ENCODE measurements around the gene OPHN1. TPM values are rescaled to one million over a fixed set of nuclear protein-coding genes. Genes with fewer than 3 reads are reported as not detected.
A peak's percentile ranks its signal among the peaks of the same experiment; 100 is the strongest.

OPHN1 gene
- total and polyA plus RNA-seq, 2 donors (not counting 1 experiment from before 2014, with no cell fraction given) = 2.9 to 8.3 TPM

- H3K4me1 ChIP-seq (ENCODE audit: control insufficient read depth, extremely low read depth, insufficient read depth, low read length) = no peaks in the 10 kb centered on the region
- H3K9ac ChIP-seq (ENCODE audit: insufficient read depth, low read length) = no peak overlapping the region
- H3K36me3 ChIP-seq (ENCODE audit: control insufficient read depth, insufficient read depth, low read length) = no peaks in the 10 kb centered on the region
- H3K79me2 ChIP-seq (ENCODE audit: control insufficient read depth, insufficient read depth, low read length) = no peaks in the 10 kb centered on the region
- TF ChIP-seq EZH2 (IDR thresholded peaks at IDR 0.05; ENCODE audit: low read length, missing control alignments) = no peak
- no peak for TF ChIP-seq CTCF (conservative IDR thresholded peaks at IDR 0.05 in 1 of 2, IDR thresholded peaks at IDR 0.05 in 1 of 2; ENCODE audit: low read depth in 1 of 2, low read length in 2 of 2)
- no peak overlapping the region for H3K4me2 ChIP-seq (ENCODE audit: extremely low read depth, insufficient read depth, low read length)
- H4K20me1 ChIP-seq (ENCODE audit: control insufficient read depth, extremely low read depth, insufficient read depth, low read length) = no peaks in the 10 kb centered on the region
- H3K4me3 ChIP-seq (replicated peaks in 1 of 4; ENCODE audit: control extremely low read depth in 1 of 4, insufficient read depth in 1 of 4, low read depth in 3 of 4, low read length in 4 of 4) = no peak overlapping the region
- H3K9me3 ChIP-seq (ENCODE audit: control insufficient read depth, insufficient read depth, low read depth, low read length) = no peaks in the 10 kb centered on the region
- H3K27ac ChIP-seq (ENCODE audit: insufficient read depth, low read length) = no peak overlapping the region
- H3K27me3 ChIP-seq (ENCODE audit: control insufficient read depth, insufficient read depth, low read length) = no peaks in the 10 kb centered on the region
- DNase-seq (ENCODE audit: low read depth in 2 of 2) = no peak
- no peak overlapping the region for H2AFZ ChIP-seq (ENCODE audit: low read length)
Measured at GRCh38 chrX:68098431-68098830, 334.9 kb downstream of the OPHN1 start.

GRCh38 chrX:68090266-68090665 lies 343.0 kb downstream of the OPHN1 start:
- H3K9ac ChIP-seq (ENCODE audit: insufficient read depth, low read length) = no peak overlapping the region
- no peak overlapping the region for H3K27ac ChIP-seq (ENCODE audit: insufficient read depth, low read length)

GRCh38 chrX:68087526-68087925 lies 345.8 kb downstream of the OPHN1 start:
- Histone ChIP-seq H3K36me3 (ENCODE audit: control insufficient read depth, insufficient read depth, low read length) (no peaks in the 10 kb centered on the region), H4K20me1 (ENCODE audit: control insufficient read depth, extremely low read depth, insufficient read depth, low read length) (no peaks in the 10 kb centered on the region), H3K27me3 (ENCODE audit: control insufficient read depth, insufficient read depth, low read length) (no peaks in the 10 kb centered on the region), H3K4me1 (ENCODE audit: control insufficient read depth, extremely low read depth, insufficient read depth, low read length) (peaks cover 2% of the 10 kb centered on the region), H3K9ac (ENCODE audit: insufficient read depth, low read length) (no peak overlapping the region), H2AFZ (ENCODE audit: low read length) (no peak overlapping the region), H3K27ac (ENCODE audit: insufficient read depth, low read length) (no peak overlapping the region), H3K4me3 (replicated peaks in 1 of 4; ENCODE audit: control extremely low read depth in 1 of 4, insufficient read depth in 1 of 4, low read depth in 3 of 4, low read length in 4 of 4) (no peak overlapping the region), H3K4me2 (ENCODE audit: extremely low read depth, insufficient read depth, low read length) (no peak overlapping the region), H3K79me2 (ENCODE audit: control insufficient read depth, insufficient read depth, low read length) (no peaks in the 10 kb centered on the region), H3K9me3 (ENCODE audit: control insufficient read depth, insufficient read depth, low read depth, low read length) (no peaks in the 10 kb centered on the region)
- peak in 1 of 2 donors; percentile 2 for DNase-seq (ENCODE audit: low read depth in 2 of 2)
- TF ChIP-seq CTCF (conservative IDR thresholded peaks at IDR 0.05 in 1 of 2, IDR thresholded peaks at IDR 0.05 in 1 of 2; ENCODE audit: low read depth in 1 of 2, low read length in 2 of 2) (no peak), EZH2 (IDR thresholded peaks at IDR 0.05; ENCODE audit: low read length, missing control alignments) (no peak)

More at GRCh38 chrX:68090266-68090665, 343.0 kb downstream of the OPHN1 start:
- Histone ChIP-seq H3K27me3 (ENCODE audit: control insufficient read depth, insufficient read depth, low read length) (no peaks in the 10 kb centered on the region), H3K4me3 (replicated peaks in 1 of 4; ENCODE audit: control extremely low read depth in 1 of 4, insufficient read depth in 1 of 4, low read depth in 3 of 4, low read length in 4 of 4) (no peak overlapping the region), H3K79me2 (ENCODE audit: control insufficient read depth, insufficient read depth, low read length) (no peaks in the 10 kb centered on the region), H4K20me1 (ENCODE audit: control insufficient read depth, extremely low read depth, insufficient read depth, low read length) (no peaks in the 10 kb centered on the region), H3K4me2 (ENCODE audit: extremely low read depth, insufficient read depth, low read length) (no peak overlapping the region), H2AFZ (ENCODE audit: low read length) (no peak overlapping the region), H3K9me3 (ENCODE audit: control insufficient read depth, insufficient read depth, low read depth, low read length) (no peaks in the 10 kb centered on the region), H3K36me3 (ENCODE audit: control insufficient read depth, insufficient read depth, low read length) (no peaks in the 10 kb centered on the region), H3K4me1 (ENCODE audit: control insufficient read depth, extremely low read depth, insufficient read depth, low read length) (no peaks in the 10 kb centered on the region)
- TF ChIP-seq EZH2 (IDR thresholded peaks at IDR 0.05; ENCODE audit: low read length, missing control alignments) (no peak), CTCF (conservative IDR thresholded peaks at IDR 0.05 in 1 of 2, IDR thresholded peaks at IDR 0.05 in 1 of 2; ENCODE audit: low read depth in 1 of 2, low read length in 2 of 2) (no peak)
- no peak for DNase-seq (ENCODE audit: low read depth in 2 of 2)

Measured in fibroblast of lung (primary cell).